HG02623 (cell line): ENCODE results near the gene METTL16.

ENCODE experiments used
- ATAC-seq: cut with Tn5 transposase; IDR thresholded peaks from one replicate; pipeline ENCODE4 v1.9.1; 2021; ENCODE audit warnings: moderate library complexity; ENCODE audit not compliant: unreplicated experiment

METTL16 gene

GRCh38 chr17:2397247-2398171 is 114.2 kb downstream of the METTL16 start:
- no peak for ATAC-seq

GRCh38 chr17:2396568-2397246 is 115.0 kb downstream of the METTL16 start:
- no peak for ATAC-seq

- ATAC-seq: no peak
Observed at GRCh38 chr17:2396192-2396567, 115.5 kb downstream of the METTL16 start.

- ATAC-seq: no peak
Observed at GRCh38 chr17:2395258-2396181, 116.2 kb downstream of the METTL16 start.

- ATAC-seq: no peak
Observed at GRCh38 chr17:2394775-2395201, 116.9 kb downstream of the METTL16 start.

GRCh38 chr17:2393954-2394749 is 117.5 kb downstream of the METTL16 start:
- no peak for ATAC-seq

- peak; percentile 30 for ATAC-seq
Observed at GRCh38 chr17:2393174-2393953, 118.3 kb downstream of the METTL16 start.

- peak; percentile 53 for ATAC-seq
Observed at GRCh38 chr17:2392252-2393173, 119.2 kb downstream of the METTL16 start.

- ATAC-seq: no peak
Observed at GRCh38 chr17:2391597-2392251, 120.0 kb downstream of the METTL16 start.

GRCh38 chr17:2390199-2390836 is 121.4 kb downstream of the METTL16 start:
- ATAC-seq: no peak

- no peak for ATAC-seq
Observed at GRCh38 chr17:2388683-2389055, 123.0 kb downstream of the METTL16 start.

GRCh38 chr17:2388020-2388682 is 123.5 kb downstream of the METTL16 start:
- no peak for ATAC-seq

GRCh38 chr17:2387086-2388019 is 124.3 kb downstream of the METTL16 start:
- no peak for ATAC-seq

- no peak for ATAC-seq
Observed at GRCh38 chr17:2386400-2387085, 125.1 kb downstream of the METTL16 start.
